Lower leg skin (tissue), 3 donors: ENCODE data around the gene SUMF1.

ENCODE experiments used
- POLR2A ChIP-seq, 2 donors: fragments of 450-650 bp; IDR thresholded peaks; one replicate each; pipeline ENCODE4 v1.6.1; 2016 to 2017; ENCODE audit warnings: antibody characterized with exemption in 2 of 2, mild to moderate bottlenecking in 1 of 2, moderate library complexity in 1 of 2
- TF ChIP-seq, protein P1 (sequence below), 3 donors: fragments of 450-650 bp; IDR thresholded peaks; one replicate each; pipeline ENCODE4 v1.5.1; 2016; ENCODE audit warnings: antibody characterized with exemption in 3 of 3, mild to moderate bottlenecking in 3 of 3, moderate library complexity in 2 of 3

DNA sequence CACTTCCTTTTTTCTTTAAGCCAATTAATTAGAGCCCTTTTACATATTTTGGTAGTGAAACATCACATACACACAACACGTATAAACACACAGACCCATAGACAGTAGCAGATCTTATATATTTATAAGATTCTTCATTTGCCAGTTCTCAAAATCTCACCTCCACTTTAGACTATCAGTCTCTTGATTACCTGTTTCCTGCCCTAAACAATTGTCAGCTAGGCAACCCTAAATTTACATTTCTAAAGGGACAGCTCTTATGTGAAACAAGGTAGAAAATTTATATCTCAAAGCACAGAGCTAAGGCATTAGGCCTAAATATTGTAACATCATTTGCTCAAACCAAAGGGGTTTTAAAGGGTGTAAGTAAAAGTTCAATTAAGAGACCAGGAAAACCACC, 135.0 kb downstream of the SUMF1 start:
- TF ChIP-seq, protein P1, sequence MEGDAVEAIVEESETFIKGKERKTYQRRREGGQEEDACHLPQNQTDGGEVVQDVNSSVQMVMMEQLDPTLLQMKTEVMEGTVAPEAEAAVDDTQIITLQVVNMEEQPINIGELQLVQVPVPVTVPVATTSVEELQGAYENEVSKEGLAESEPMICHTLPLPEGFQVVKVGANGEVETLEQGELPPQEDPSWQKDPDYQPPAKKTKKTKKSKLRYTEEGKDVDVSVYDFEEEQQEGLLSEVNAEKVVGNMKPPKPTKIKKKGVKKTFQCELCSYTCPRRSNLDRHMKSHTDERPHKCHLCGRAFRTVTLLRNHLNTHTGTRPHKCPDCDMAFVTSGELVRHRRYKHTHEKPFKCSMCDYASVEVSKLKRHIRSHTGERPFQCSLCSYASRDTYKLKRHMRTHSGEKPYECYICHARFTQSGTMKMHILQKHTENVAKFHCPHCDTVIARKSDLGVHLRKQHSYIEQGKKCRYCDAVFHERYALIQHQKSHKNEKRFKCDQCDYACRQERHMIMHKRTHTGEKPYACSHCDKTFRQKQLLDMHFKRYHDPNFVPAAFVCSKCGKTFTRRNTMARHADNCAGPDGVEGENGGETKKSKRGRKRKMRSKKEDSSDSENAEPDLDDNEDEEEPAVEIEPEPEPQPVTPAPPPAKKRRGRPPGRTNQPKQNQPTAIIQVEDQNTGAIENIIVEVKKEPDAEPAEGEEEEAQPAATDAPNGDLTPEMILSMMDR (IDR thresholded peaks at IDR 0.05), result no peak
- no peak for TF ChIP-seq POLR2A (IDR thresholded peaks at IDR 0.05)
